CD4-positive, alpha-beta memory T cell (primary cell): ENCODE data around the gene RORC. TPM values are rescaled to one million over a fixed set of nuclear protein-coding genes. Genes with fewer than 3 reads are reported as not detected.
A peak's percentile ranks its signal among the peaks of the same experiment; 100 is the strongest.
"Not testable (repeated sequence)": the region's sequence is repeated elsewhere in the genome, so short reads cannot be mapped to it uniquely, and the experiment has no call there.

Source experiments
- CTCF ChIA-PET: fragments of 350-600 bp; sonication (Branson Sonifier 250); formaldehyde crosslinking; loops from one replicate; lab custom pipeline; 2021; ENCODE audit warnings: inconsistent platforms; ENCODE audit not compliant: partially characterized antibody; lab: Charles Lee
- POLR2A ChIA-PET: fragments of 350-600 bp; sonication (Branson Sonifier 250); formaldehyde crosslinking; loops from one replicate; lab custom pipeline; 2021; ENCODE audit not compliant: partially characterized antibody; lab: Charles Lee
- DNase-seq, 5 donors: peaks; one replicate each; pipeline versions ENCODE4 v3.0.0 to v3.0.0-alpha.2; 2020 to 2022; ENCODE audit warnings: mixed read lengths in 1 of 5
- H3K27ac ChIP-seq: one replicate; pipeline ENCODE4 v1.7.0; 2013; ENCODE audit warnings: low read depth, low read length
- H3K27me3 ChIP-seq: 2 replicates; pipeline ENCODE4 v1.7.0; 2013; ENCODE audit warnings: mild to moderate bottlenecking, low read length, moderate library complexity; ENCODE audit not compliant: insufficient read depth
- H3K36me3 ChIP-seq: 2 replicates; pipeline ENCODE4 v1.7.0; 2013; ENCODE audit warnings: mild to moderate bottlenecking, low read length, moderate library complexity; ENCODE audit not compliant: insufficient read depth
- H3K4me1 ChIP-seq: 2 replicates; pipeline ENCODE4 v1.7.0; 2013; ENCODE audit warnings: mild to moderate bottlenecking, low read length, moderate library complexity; ENCODE audit not compliant: insufficient read depth
- H3K4me3 ChIP-seq, 2 donors: one replicate each; pipeline ENCODE4 v1.7.0; 2013; ENCODE audit warnings: low read length in 2 of 2, mild to moderate bottlenecking in 1 of 2
- H3K9me3 ChIP-seq, 2 donors: one replicate each; pipeline ENCODE4 v1.7.0; 2013; ENCODE audit warnings: low read length in 2 of 2, control low read depth in 1 of 2; ENCODE audit not compliant: control insufficient read depth in 1 of 2
- H3K27ac Mint-ChIP-seq, 7 donors: one replicate each; pipeline ENCODE4 v1.8.0; 2020 to 2021; ENCODE audit warnings: mixed read lengths in 7 of 7, mild to moderate bottlenecking in 6 of 7, inconsistent platforms in 3 of 7, moderate library complexity in 3 of 7
- H3K27me3 Mint-ChIP-seq, 2 donors: one replicate each; pipeline ENCODE4 v1.8.0; 2020 to 2021; ENCODE audit warnings: mixed read lengths in 2 of 2
- H3K36me3 Mint-ChIP-seq, 2 donors: one replicate each; pipeline ENCODE4 v1.8.0; 2020 to 2021; ENCODE audit warnings: mixed read lengths in 2 of 2, inconsistent platforms in 1 of 2, mild to moderate bottlenecking in 1 of 2
- H3K4me1 Mint-ChIP-seq, 4 donors: one replicate each; pipeline ENCODE4 v1.8.0; 2020 to 2021; ENCODE audit warnings: mixed read lengths in 4 of 4, mild to moderate bottlenecking in 1 of 4
- H3K4me3 Mint-ChIP-seq, 8 donors: one replicate each; pipeline ENCODE4 v1.8.0; 2020 to 2021; ENCODE audit warnings: mixed read lengths in 8 of 8, mild to moderate bottlenecking in 7 of 8, moderate library complexity in 6 of 8, inconsistent platforms in 3 of 8
- H3K9me3 Mint-ChIP-seq, 8 donors: one replicate each; pipeline ENCODE4 v1.8.0; 2020 to 2021; ENCODE audit warnings: mixed read lengths in 8 of 8, mild to moderate bottlenecking in 5 of 8, inconsistent platforms in 3 of 8, moderate library complexity in 1 of 8
- intact Hi-C: fragments of 100-400 bp; cut with micrococcal nuclease; formaldehyde crosslinking; loops from one replicate; pipeline ENCODE4 v1.15.1; 2023
- polyA plus RNA-seq, 2 donors: library from polyadenylated mRNA; unstranded; fragments of 300-500 nt; fragmentation: Illumina TruSeq; gene quantifications; one replicate each; pipeline ENCODE4 v1.2.3, GENCODE V29; 2021
- total RNA-seq, 2 experiments: library from RNA; stranded (reverse); gene quantifications; one replicate each; pipeline ENCODE4 v1.2.3, GENCODE V29; 2021

Gene RORC
- total and polyA plus RNA-seq, 4 experiments from 2014 or later: 10.0 to 43.1 (median 13.0) TPM

DNA sequence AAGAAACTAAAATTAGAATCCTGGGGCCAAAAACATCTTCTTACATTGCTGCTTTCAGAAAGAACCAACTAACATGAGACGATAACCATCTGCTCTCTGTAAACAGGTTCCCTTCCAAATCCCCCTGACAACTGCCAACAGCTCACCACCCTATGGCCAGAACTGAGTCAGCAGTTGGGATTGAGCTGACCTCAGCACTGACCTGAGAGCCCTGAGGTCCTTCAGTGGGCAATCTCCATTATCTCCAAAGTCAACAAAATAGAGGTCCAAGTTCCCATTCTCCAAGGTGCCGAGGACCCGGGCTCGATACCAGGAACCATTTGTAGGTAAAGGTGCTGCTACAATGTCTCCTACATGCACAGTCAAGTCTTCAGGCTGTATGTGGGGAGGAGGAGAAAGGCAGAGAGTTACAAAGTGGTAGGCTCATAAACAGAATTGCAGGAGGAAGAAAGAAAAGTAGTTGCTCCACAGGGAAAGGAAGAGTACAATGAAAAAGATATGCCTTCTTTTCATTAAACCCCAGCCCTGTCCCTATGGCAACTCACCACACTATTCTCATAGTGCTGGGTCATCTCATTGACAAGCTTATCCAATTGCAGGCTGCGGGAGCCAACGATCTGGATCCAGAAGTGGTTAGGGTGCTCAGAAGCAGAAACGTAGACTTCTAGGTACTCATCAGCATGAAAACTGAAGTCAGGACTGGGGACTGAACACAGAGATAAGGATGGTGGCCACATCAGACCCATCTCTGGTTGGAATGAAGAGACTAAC lies 55.5 kb downstream of the RORC start:
- Histone ChIP-seq H3K36me3 (peaks cover 56% of the 10 kb centered on the region), H3K27ac (no peak overlapping the region), H3K4me1 (no peaks in the 10 kb centered on the region), H3K27me3 (no peaks in the 10 kb centered on the region), H3K4me3 (no peak overlapping the region), H3K9me3 (no peaks in the 10 kb centered on the region)
- ChIA-PET POLR2A (interaction anchor here (0.7 to 1.2 kb wide), 3 partner anchors 13 to 16 kb away, joined by 3 to 4 read pairs (median 3); partner anchors contain the start of gene MRPL9), CTCF (interaction anchor here (0.8 to 1.4 kb wide), 2 partner anchors 59 to 60 kb away, joined by 3 to 4 read pairs; no protein-coding TSS in a partner anchor)
- Mint-ChIP-seq H3K36me3 (peaks cover 48 to 66% of the 10 kb centered on the region in 2 donors), H3K27ac (peak overlapping the region in 1 of 7 donors; percentile 73), H3K4me1 (no peaks in the 10 kb centered on the region), H3K9me3 (no peaks in the 10 kb centered on the region), H3K4me3 (no peak overlapping the region), H3K27me3 (no peaks in the 10 kb centered on the region)
- no peak for DNase-seq
- intact Hi-C loops: no loop called here

DNA sequence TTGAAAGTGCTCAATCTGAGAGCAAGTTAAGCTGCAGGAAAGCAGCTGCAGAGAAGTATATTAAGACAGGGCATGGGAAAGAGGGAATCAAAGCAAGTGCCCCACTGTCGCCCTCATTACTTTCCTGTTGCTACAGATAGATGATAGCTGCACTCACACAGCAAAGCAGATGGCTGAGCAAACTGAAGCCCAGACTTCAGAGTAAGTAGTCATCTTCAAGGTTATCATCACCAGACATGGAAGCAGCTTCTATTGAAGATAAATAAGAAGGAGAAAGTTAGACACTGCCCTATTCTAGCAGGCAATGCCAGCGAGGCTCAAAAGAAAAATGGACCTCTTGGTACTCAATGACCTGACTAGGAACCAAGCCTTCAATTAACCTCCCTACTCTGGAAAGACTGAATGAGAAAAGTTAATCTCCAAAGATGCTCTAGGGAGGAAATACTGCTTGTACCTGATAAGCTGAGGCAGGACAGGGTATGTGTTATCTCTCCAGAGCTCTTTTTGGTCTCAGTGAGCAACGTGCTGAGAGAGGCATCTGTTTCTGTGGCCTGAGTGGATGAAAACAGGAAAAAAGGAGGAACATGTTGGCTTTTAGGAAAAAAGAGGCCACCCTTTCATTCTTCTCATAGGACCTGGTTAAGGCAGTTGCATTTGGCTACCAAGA lies 57.2 kb downstream of the RORC start:
- no peak for DNase-seq
- ChIA-PET POLR2A (interaction anchor here (1.0 kb wide), 2 partner anchors 15 to 59 kb away, joined by 3 to 4 read pairs; partner anchors contain the start of gene TDRKH), CTCF (interaction anchor here (1.4 kb wide), 1 partner anchor 62 kb away, joined by 4 read pairs; no protein-coding TSS in a partner anchor)

DNA sequence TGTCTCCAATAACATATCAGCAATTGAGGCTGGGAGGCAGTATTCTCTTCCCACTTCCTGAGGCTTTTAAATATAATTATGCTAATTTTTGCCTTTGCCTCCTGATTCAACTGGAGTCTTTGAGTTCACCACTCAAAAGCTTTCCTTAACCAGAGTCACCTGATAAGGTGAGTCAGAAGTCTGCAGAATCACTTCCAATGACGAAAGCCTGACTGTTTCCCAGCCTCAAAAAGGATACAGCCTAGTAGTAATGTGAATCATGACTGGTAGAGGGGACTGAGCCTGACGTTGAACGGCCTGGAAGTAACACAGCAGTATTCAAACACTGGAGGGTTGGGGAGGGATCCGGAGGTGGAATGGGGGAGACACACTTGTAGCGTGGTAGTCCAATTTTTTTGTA lies 57.9 kb downstream of the RORC start:
- Mint-ChIP-seq H3K4me3 (no peak overlapping the region), H3K4me1 (no peaks in the 10 kb centered on the region), H3K36me3 (peaks cover 32 to 53% of the 10 kb centered on the region in 2 donors), H3K27ac (peak overlapping the region in 1 of 7 donors; percentile 10), H3K9me3 (no peaks in the 10 kb centered on the region), H3K27me3 (no peaks in the 10 kb centered on the region)
- DNase-seq: no peak
- intact Hi-C loops: no loop called here
- H3K4me3 ChIP-seq: no peak overlapping the region
- CTCF ChIA-PET: no interaction called here
- POLR2A ChIA-PET: interaction anchor here (1.0 kb wide), 1 partner anchor 60 kb away, joined by 3 read pairs; no protein-coding TSS in a partner anchor
- H3K9me3 ChIP-seq: no peaks in the 10 kb centered on the region
- H3K27me3 ChIP-seq: no peaks in the 10 kb centered on the region
- H3K27ac ChIP-seq: no peak overlapping the region
- no peaks in the 10 kb centered on the region for H3K4me1 ChIP-seq
- peaks cover 41% of the 10 kb centered on the region for H3K36me3 ChIP-seq

More for the DNA sequence above, 57.2 kb downstream of the RORC start:
- H3K9me3 ChIP-seq: no peaks in the 10 kb centered on the region
- Mint-ChIP-seq H3K27me3 (no peaks in the 10 kb centered on the region), H3K4me1 (no peaks in the 10 kb centered on the region), H3K36me3 (peaks cover 38 to 59% of the 10 kb centered on the region in 2 donors), H3K9me3 (no peaks in the 10 kb centered on the region), H3K27ac (peak overlapping the region in 2 of 7 donors; percentile 10 to 14), H3K4me3 (no peak overlapping the region)
- H3K4me3 ChIP-seq: no peak overlapping the region
- intact Hi-C loops: no loop called here
- H3K27me3 ChIP-seq: no peaks in the 10 kb centered on the region
- H3K4me1 ChIP-seq: no peaks in the 10 kb centered on the region
- peaks cover 46% of the 10 kb centered on the region for H3K36me3 ChIP-seq
- no peak overlapping the region for H3K27ac ChIP-seq

DNA sequence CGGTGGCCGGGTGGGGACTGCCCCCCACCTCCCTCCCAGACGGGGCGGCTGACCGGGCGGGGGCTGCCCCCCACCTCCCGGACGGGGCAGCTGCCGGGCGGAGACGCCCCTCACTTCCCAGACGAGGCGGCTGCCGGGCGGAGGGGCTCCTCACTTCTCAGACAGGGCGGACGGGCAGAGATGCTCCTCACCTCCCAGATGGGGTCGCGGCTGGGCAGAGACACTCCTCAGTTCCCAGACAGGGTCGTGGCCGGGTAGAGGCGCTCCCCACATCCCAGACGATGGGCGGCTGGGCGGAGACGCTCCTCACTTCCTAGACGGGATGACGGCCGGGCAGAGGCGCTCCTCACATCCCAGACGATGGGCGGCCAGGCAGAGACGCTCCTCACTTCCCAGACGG lies 62.3 kb downstream of the RORC start:
- H3K27me3 ChIP-seq, DNase-seq, H3K27me3 Mint-ChIP-seq, H3K4me1 ChIP-seq, H3K27ac Mint-ChIP-seq, H3K9me3 ChIP-seq, H3K9me3 Mint-ChIP-seq, H3K4me3 ChIP-seq, H3K4me1 Mint-ChIP-seq, H3K4me3 Mint-ChIP-seq, H3K27ac ChIP-seq, intact Hi-C loops, POLR2A ChIA-PET, H3K36me3 ChIP-seq, CTCF ChIA-PET: not testable (repeated sequence)
- H3K36me3 Mint-ChIP-seq: peaks cover 9 to 14% of the 10 kb centered on the region in 2 donors

DNA sequence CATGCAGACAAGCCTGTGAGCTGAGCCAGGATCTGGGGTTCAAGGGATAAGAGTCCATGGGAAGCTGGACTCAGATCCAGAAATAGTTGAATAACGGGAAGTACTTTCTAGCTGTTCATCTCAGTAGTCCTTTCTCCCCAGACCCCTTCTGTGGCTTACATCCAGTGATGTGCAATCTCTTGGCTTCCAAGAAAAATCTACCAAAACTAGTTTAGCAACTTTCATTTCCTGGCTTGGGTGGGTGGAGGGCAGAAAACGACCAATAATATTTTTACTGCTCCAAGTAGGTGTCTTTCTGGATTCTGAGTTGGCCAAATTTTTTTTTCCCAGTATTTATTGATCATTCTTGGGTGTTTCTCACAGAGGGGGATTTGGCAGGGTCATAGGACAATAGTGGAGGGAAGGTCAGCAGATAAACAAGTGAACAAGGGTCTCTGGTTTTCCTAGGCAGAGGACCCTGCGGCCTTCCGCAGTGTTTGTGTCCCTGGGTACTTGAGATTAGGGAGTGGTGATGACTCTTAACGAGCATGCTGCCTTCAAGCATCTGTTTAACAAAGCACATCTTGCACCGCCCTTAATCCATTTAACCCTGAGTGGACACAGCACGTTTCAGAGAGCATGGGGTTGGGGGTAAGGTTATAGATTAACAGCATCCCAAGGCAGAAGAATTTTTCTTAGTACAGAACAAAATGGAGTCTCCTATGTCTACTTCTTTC lies 63.1 kb downstream of the RORC start:
- H3K27me3 ChIP-seq, H3K27me3 Mint-ChIP-seq, H3K4me3 Mint-ChIP-seq, intact Hi-C loops, H3K4me3 ChIP-seq, H3K4me1 ChIP-seq, H3K9me3 Mint-ChIP-seq, H3K9me3 ChIP-seq, H3K36me3 ChIP-seq, H3K27ac ChIP-seq, POLR2A ChIA-PET, DNase-seq, CTCF ChIA-PET: not testable (repeated sequence)
- peaks cover 1 to 11% of the 10 kb centered on the region in 2 donors for H3K36me3 Mint-ChIP-seq
- peak overlapping the region in 1 of 7 donors; percentile 25 for H3K27ac Mint-ChIP-seq
- H3K4me1 Mint-ChIP-seq: peaks cover 9 to 14% (median 10%) of the 10 kb centered on the region in 4 donors

DNA sequence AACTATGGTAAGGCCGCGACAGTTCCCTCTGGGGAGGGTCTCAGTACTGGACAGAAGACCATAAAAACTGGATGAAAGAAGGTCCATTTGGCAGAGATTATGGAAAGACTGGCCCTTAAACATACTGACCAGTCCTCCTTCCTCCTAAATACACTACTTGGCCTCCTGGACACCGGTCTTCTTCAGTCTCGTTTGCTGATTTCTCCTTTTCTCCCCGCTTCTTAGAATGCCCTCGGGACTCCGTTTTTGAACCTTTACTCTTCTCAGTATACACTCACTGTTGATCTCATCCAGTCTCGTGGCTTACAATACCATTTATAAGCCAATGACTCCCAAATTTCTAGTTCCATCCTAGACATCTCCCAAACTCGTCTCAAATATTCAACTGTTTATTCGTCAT lies 67.6 kb downstream of the RORC start:
- POLR2A ChIA-PET: interaction anchor here (0.7 to 2.4 kb wide), 17 partner anchors 9 to 437 kb away, joined by 3 to 25 read pairs (median 4); partner anchors contain the start of genes C2CD4D, PI4KB, RORC and S100A11
- Histone ChIP-seq H3K27ac (peak overlapping the region; percentile 72), H3K4me3 (peak overlapping the region; percentile 31 to 66), H3K36me3 (peaks cover 16% of the 10 kb centered on the region), H3K27me3 (no peaks in the 10 kb centered on the region), H3K4me1 (peaks cover 16% of the 10 kb centered on the region), H3K9me3 (no peaks in the 10 kb centered on the region)
- peak overlapping the region; percentile 90 to 99 (median 96) for H3K27ac Mint-ChIP-seq
- intact Hi-C loops: loop anchor here (1.0 kb wide), 3 partner anchors 26 to 437 kb away; partner anchors contain the start of genes PI4KB and TDRKH
- CTCF ChIA-PET: interaction anchor here (1.0 to 3.4 kb wide), 6 partner anchors 25 to 238 kb away, joined by 3 to 32 read pairs (median 6); partner anchors contain the start of gene TDRKH
- H3K36me3 Mint-ChIP-seq: peaks cover 17 to 40% of the 10 kb centered on the region in 2 donors
- H3K27me3 Mint-ChIP-seq: no peaks in the 10 kb centered on the region
- peaks cover 12 to 30% (median 21%) of the 10 kb centered on the region in 4 donors for H3K4me1 Mint-ChIP-seq
- H3K4me3 Mint-ChIP-seq: peak overlapping the region; percentile 86 to 97 (median 92)
- no peak for DNase-seq
- no peaks in the 10 kb centered on the region for H3K9me3 Mint-ChIP-seq
